GM19193 (cell line): ENCODE measurements around the gene DBI.

Experiments
- POLR2A ChIP-seq: IDR thresholded peaks from 4 replicates; pipeline ENCODE4 v1.6.1; 2011; ENCODE audit not compliant: insufficient read depth, insufficient read length; ENCODE audit errors: extremely low read depth

Gene DBI

GRCh38 chr2:119366649-119367471, at the start of gene DBI, which contains the start of gene C2orf76:
Gene DBI, plus strand, starts transcription at chr2:119366977. Its CDS starts 75 bp downstream, at chr2:119367052.
Gene C2orf76, minus strand, starts transcription at chr2:119366834. Its CDS starts 26,875 bp downstream, at chr2:119339959.
- peak; percentile 97 for TF ChIP-seq POLR2A

DNA sequence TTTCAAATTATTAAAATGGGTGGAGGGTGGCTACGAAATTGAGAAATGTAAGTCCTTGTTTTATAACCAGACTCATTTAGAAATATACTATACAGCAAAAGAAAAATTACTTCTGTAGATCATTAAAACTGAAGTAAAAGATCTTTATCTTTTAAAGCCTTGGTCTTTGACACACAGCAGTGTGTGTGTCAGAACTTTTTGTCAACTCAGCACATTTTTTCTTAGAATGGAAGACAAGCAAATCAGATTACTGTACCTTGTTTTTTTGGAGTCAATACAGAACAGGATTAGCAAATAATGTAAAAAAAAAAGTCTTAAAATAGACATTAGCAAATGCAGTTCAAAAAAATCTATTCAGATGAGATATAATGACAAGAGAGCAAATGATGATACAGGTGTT, 49.2 kb upstream of the DBI start:
- TF ChIP-seq POLR2A, result no peak

DNA sequence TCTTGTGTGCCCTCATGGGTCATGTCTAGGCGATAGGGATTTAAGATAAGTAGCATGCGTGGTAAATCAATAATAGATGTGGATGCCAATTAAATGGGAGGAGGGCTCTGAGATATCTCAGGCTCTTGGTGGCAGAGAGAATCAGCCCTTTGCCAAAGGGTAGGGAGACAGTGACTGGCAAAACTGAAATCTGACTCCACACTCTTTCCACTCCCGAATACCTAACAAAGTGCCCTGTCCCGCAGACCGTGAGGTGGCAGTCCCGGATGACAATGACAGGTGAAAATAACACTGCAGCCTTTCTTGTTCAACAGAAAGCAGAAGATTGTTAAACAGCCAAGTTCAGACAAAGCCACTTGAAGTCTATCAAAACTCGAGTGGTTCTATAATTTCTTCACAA, 47.2 kb upstream of the DBI start:
- TF ChIP-seq POLR2A, result no peak

GRCh38 chr2:119323459-119323858, 43.3 kb upstream of the DBI start:
- TF ChIP-seq POLR2A, result no peak

DNA sequence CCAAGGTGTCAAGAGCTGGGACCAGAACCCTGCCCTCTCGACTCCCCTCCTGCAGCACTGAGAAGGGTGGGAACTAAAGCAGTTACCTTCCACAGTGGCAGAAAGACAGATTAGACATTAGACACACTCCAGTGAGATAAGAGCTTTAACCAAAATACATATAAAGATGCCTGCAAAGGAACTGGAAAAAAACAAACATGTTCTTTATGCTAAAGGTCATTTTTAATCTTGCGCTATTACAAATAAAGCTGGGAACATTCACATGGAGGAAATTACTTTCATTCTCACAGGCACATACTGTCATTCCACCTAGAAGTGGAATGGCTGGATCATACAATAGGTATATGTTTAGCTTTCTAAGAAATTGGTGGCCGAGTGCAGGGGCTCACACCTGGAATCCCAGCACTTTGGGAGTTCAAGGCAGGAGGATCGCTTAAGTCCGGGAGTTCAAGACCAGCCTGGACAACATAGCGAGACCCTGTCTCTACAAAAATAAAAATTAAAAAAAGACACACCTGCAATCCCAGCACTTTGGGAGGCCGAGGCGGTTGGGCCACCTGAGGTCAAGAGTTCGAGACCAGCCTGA, 42.0 kb upstream of the DBI start:
- TF ChIP-seq POLR2A, result no peak

- no peak for TF ChIP-seq POLR2A
Measured at GRCh38 chr2:119326938-119327337, 39.8 kb upstream of the DBI start.

- TF ChIP-seq POLR2A, result no peak
Measured at GRCh38 chr2:119327431-119327830, 39.3 kb upstream of the DBI start.

GRCh38 chr2:119332953-119333352, 33.8 kb upstream of the DBI start:
- no peak for TF ChIP-seq POLR2A

- TF ChIP-seq POLR2A, result no peak
Measured at GRCh38 chr2:119333360-119333759, 33.4 kb upstream of the DBI start.

- no peak for TF ChIP-seq POLR2A
Measured at GRCh38 chr2:119333833-119334232, 32.9 kb upstream of the DBI start.

- no peak for TF ChIP-seq POLR2A
Measured at GRCh38 chr2:119337749-119338148, 29.0 kb upstream of the DBI start.

DNA sequence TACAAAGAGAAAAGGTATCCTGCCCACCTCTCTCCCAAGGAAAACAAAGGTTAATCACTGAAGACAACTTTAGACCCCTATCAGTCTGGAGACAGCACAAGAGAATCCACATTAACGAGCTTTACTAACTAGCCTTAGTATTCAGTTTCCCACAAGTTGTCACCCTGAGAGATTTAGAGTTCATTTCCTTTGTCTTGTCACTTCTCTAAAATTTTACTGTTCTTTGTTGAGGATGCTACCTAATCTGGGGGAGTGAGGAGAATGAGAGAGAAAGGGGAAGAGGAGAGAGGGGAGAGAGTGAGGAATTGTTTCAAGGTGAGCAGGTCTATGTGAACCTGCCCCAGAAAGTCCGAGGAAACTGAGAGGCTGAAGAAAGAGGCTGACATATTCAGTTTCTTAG, 28.5 kb upstream of the DBI start:
- TF ChIP-seq POLR2A, result no peak

DNA sequence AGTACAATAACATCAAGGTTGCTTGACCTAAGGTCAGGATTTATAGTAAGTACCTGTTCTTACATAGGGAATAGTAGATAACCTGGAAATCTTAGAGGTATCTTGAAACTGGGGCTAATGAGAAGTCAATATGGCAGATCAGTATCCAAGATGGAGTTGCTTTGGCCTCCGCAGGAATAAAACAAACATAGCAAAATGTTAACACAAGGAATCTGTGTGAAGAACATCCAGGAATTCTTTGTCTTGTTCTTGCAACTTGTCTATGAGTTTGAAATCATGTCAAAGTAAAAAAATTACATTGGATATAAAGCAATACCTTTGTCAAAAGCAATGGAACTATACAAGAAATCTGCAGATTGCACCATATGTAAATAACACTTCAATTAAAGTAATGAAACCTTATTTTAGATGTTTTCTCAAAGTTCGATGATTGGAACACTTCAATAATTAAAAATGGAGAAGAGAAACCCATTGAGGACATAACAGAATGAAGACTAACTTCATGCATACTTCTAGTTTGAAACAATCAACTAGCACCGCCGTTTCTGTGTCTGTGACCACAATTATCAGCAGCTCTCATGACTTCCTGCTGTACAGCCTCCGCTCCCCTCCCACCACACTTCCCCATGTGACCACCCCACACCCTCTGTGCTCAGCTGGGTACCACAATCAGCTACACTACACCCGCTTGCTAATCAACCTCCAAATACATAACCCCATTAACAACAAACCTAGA, 27.8 kb upstream of the DBI start:
- TF ChIP-seq POLR2A, result no peak

DNA sequence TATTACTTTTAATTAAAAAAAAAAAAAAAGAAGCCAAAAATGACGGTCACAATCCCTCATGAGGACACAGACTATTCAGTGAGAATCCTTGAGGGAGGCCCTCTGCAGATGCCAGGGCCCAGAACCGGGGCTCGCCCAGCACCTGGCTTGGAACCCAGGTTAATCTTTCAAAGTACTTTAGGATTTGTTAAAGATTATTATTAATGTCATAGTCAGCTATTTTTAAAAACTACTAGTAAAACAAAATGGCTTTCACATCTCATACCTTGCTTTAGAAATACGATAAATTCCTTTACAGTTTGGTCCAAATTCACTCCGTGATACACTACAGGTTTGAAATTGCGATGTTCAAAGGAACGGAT, 27.2 kb upstream of the DBI start:
- TF ChIP-seq POLR2A, result no peak

GRCh38 chr2:119341684-119342083, 25.1 kb upstream of the DBI start:
- no peak for TF ChIP-seq POLR2A

DNA sequence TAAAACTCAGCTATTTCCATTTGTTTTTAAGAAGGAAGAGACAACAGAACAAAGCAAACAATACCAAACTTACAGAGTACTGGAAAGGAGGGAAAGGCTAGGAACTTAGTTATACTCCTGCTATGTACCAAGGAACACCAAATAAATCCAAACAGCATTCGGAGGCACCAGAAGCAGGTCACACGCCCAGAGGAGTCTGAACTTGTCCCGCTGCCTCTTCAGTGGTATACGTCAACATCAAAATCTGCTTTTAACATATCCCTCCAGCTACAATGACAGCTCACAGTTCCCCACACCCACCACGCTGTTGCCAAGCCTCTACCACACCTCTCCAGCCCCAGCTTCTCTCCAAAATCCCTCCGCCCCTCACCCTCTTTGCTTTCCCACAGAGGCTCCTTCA, 17.5 kb upstream of the DBI start:
- no peak for TF ChIP-seq POLR2A
